Fibroblast of upper back skin (primary cell): ENCODE data around the gene ADCY2.

Source experiments
- DNase-seq: peaks from one replicate; pipeline ENCODE4 v3.0.0-alpha.2; 2013

ADCY2 gene

DNA sequence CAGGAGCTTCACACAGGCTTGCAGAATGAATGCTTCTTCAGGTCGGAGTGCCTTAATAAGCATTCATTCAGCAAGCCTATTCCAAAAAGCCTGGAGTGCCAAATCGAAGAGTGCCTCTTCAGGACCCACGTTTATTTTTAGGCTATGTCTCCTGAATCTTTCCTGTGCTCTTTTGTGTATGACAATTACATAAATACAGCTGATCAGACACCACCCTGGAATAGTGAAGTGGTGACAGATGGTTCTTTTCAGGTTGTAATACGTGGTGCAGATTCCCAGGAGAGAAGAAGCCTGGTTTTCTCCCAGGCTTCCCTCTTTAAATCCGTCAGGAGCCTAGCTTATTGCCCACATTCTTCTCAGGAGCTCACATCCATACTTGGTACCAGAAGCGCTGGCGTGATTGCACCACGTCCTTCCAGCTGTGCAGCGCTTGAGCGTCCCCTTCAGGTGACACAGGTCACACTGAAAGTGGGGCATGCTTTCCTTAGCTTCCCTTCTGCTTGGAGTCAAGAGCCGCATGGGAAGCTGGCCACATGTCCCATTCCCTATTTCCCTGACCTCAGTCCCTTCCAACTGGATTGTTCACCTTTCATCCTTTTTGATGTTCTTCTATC, 123.1 kb downstream of the ADCY2 start:
- DNase-seq = no peak

DNA sequence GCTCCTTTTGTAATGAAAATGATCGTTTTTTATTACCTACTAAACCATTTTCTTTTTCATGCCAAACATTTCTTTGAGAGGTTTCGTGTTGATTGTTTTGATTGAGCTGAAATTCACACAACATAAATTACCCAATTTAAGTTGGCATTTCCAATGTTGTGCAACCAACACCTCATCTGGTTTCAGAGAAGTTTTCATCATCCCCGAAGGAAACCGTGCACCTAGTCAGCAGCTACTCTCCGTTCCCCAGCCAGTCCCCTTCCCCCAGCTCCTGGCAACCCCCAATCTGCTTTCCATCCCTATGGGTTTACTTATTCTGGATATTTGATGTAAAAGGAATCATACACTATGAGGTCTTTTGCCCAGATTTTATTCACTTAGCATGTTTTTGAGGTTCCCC, 123.6 kb downstream of the ADCY2 start:
- DNase-seq = no peak

DNA sequence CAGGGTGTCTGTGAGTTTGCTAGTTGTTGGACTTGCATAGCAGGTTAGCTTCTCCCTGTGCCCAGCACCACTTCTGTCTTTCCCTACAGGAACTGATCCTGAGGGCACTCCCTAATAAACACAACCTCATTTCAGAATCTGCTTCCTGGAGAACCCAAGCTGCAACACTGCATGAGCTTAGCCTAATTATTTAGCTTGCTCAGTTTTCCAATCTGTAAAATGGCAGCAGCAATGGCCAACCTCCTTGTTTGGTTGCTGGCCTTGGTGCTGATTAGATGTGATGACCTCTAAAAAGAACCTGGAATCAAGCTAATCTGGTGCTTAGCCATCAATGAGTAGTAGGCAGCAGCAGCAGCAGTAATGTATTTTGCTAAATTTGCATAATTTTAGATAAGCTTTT, 133.9 kb downstream of the ADCY2 start:
- no peak for DNase-seq

DNA sequence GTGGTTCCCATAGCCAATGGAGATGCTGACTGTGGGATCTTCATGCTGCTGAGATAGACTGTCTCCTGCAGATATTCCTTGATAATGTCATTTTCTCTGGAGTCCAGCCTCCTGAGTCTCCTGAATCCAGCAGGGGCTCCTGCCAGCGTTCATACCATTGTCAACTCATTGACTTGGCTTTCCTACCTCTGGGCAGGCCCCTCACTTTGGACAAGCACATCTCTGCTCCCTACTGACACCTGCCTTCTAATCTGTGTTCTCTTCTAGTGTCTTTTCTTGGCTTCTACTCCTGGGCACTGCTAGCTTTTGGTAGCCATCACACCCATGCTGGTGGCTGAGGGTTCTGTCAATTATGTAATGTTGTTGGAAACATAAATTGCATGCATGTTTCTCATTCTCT, 138.0 kb downstream of the ADCY2 start:
- DNase-seq = no peak

DNA sequence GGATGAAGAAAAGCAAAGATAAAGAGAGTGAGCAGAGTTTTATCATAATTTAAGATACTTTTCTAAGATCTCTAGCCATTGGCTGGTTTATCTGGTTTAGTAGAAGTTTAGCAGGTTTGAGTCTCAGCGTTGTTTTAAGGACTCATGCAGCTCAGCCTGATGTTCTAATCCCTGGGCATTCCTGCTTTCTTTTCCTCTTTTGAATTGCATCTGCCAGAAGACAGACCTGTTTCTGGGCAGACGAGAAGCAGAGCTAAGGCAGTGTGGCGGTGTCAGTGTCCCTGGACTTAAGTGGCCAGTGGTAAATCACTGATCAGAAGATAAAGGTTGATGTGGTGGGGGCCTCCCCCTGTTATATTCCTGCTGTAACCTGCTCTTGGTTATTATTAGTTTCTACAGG, 138.6 kb downstream of the ADCY2 start:
- DNase-seq = no peak

DNA sequence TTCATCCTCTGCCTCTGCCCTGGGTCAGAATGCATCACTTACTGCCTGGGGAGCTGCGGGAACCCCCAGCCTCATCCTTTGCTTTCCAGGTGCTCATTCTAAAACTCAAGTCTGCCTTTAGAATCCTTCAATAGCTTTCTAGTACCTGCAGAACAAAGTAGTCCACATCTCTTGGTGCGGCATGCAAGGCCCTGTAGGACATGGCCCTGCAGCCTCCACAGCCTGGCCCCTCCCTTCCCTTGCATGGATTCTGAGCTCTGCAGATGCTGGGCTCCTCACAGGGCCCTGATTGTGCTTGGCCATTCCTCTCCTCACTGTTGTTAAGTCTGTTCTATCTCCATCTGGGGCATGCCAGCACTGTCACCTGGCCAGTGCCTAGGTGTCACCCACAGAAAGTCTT, 141.6 kb downstream of the ADCY2 start:
- DNase-seq = no peak

DNA sequence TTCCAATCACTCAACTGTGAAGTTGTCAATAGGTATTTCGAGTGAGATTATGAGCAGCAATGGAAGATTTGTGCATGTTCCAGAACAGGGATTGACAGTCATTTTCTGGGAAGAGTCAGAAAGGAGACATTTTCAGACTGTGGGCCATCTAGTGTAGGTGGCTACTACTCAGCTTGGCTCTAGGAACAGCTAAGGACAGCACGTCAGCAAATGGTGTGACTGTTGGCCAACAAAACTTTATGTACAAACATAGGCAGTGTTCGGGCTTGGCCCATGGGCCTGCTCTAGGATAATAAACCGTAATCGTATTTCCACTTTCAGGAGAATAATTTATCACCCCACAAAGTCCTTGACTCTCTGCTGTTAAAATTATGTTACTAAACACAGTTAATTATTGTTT, 143.6 kb downstream of the ADCY2 start:
- DNase-seq = no peak

DNA sequence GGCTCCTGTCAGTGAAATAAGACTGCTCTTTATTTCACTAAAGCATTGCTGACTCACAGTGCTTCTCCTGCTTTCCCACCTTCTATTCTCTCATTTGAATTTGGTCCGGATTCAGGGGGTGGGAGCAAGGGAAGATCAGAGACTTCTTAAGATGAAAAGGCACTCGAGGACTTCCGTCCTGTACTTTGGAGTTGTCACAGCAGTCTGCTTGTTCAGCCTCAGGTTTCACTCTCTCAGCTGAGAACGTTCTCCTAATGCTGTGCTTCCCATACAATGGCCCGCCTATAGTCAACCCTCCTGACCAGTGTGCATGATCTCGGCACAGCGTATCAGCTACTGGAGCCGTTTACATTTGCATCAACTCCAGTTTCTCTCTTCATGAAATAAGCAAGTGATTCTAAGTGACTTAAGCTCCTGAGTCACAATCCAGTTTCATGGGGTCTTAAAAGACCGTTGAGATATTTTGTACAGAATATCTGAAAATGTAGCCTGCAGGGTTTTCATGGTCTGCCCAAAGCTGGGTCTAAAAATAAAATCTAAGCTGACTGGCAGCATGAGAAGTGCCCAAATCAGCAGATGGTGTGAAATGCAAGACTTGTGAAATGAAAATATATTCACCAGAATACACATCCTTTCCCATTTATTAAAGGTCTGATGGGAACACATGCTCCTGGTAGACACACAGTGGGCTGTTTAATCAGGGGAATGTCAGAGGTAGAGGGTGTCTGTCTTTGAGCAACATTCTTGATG, 145.0 kb downstream of the ADCY2 start:
- no peak for DNase-seq

DNA sequence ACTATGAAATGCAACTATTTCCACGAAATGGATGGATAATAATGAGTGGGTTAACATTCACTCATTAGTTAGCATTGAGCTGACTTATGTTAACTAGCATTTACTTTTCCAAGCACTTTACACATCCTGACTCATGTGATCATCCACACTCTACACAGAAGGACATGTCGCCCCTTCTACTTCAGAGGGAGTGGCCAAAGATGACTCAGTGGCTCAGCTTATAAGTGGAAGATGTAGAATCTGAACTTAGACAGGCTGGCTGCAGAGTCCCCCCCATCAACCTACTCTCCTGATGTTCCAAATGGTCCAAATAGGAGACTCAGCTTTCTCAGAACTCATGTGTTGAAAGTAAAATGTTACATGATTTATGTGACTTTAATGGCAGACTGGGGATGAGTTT, 146.0 kb downstream of the ADCY2 start:
- no peak for DNase-seq

DNA sequence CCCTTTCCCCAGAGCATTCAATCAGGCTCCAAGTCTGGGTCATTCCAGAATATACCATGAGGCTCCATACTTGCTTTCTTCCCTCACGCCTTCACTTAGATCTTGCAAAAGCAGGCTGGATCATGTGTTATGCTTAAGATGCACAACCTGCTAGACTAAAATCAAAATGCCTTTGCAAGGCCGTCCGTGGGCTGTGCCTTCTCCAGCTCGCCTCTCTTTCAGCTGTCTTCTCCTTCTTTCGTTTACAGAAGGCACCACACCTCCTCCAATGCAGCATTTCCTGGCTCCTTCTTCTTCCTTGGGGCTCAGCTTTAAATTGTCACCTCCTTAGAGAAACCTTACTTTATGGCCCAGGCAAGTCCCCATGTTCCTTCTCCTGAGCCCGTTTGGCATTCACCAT, 150.6 kb downstream of the ADCY2 start:
- no peak for DNase-seq

DNA sequence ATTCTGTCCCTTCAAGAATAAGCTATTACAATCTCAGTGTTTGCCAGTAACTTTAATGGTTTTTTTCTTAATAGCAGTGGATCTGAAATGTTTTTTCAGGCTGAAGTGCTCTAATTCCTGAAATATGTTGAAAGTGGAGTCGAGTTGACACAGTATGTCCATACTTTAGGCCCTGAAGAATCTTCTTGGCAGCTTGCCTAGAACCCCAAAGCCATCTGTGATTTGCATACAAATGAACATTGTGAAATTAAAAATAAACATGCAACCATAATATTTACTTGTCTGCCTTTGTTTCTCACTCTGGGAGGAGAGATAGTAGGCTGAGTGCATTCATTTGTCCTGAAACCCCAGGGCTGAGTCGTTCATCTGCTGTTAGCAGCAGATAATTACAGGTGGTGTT, 152.7 kb downstream of the ADCY2 start:
- DNase-seq = no peak

DNA sequence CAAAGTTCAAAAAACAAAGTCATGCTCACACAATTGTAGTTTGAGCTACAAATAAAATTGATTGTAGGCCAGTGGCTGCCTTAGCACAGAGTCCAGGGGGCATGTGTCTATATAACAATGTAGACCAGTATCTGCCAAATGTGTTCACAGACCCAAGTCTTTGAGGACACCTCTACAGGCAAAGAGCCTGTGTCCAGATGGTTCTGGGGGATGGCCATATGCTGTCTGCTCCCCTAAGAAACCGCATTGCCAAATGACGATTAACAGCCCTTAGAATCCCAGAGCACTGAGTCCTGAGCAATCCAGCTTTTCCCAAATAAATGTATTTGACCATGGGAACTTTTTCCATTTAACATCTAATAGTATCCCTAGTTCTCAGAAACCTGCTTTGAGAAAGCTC, 169.6 kb downstream of the ADCY2 start:
- DNase-seq = no peak

DNA sequence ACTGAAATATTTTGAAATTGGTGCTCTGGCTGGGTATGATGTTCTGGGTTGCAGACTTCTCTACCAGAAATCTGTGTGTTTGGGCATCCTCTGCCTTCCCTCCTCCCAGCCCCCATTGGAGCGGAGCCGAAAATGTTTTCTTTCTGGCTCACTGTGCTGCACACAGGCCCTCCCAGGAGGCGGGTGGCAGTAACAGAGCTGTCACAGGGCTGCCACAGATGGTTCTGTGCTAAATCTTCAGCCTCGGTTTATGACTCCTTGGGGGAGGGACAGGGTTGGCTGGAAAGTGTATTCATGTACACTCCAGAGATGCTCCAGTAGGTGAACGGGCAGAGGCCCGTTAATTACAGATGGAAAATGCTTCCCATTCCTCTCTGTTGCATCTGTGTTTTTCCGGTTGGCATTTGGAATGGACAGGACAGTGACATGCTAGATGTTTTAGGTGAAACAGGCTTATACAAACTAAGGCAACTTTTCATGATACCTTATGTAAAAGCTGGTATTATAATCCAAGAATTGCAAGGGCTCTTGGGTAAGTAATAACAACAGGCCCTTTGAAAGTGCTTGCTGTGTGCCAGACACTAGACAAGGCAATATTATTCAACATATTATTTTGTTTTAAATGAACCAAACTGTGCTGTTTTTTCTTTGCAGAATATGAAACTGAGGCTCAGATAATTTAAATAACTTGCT, 180.2 kb downstream of the ADCY2 start:
- DNase-seq = no peak

DNA sequence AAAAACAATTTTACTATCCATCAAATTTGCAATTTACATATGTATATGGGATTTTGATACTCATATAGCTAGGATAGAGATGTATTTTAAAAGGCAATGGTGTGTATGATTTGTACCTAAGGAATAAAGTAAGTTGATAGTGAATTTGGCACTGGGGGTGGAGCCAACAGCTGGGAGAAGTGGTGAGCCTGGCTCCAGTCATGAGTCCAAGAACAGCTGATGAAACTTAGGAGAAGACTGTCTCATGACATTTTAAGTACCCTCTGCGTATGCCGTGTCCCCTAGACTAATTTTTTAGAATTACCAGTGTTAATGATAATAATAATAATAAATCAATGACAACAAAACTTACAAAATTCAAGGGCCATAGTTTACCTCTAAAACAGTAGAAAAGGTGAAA, 181.4 kb downstream of the ADCY2 start:
- DNase-seq = no peak

DNA sequence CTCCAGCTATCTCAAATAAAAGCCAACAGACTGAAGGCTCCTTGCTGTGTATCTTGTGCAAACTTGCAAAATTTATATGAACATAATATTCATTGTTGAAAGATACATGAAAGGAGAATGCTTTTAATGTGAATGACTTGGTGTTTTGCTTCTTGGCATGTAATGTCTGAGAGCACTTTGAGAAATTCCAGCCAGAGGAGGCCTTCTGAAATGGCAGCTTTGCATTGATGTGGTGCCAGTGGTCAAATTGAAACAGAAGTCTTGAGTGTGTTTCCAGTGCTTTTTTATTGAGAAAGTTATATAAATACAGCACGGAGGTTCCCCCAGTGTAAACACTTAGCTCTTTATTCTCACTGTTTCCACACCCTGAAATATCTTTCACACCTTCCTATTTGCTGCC, 182.1 kb downstream of the ADCY2 start:
- DNase-seq = no peak

DNA sequence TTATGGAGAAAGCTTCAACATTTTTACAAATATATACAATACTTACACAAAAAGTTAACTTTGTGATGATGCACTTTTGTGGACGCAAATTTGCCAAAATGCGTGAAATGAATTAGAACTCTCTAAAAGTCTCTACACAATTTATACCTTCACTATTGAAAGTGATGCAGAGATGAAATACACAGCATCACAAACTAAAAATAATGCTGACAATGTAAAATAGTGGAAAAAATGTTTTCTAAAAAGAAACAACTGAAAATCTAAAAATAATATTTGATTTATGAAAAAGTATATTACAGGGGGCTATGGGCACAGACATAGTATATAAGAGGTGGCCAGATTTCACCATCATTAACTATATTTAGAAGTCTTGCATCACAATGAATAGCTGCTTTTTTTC, 188.8 kb downstream of the ADCY2 start:
- DNase-seq = no peak

DNA sequence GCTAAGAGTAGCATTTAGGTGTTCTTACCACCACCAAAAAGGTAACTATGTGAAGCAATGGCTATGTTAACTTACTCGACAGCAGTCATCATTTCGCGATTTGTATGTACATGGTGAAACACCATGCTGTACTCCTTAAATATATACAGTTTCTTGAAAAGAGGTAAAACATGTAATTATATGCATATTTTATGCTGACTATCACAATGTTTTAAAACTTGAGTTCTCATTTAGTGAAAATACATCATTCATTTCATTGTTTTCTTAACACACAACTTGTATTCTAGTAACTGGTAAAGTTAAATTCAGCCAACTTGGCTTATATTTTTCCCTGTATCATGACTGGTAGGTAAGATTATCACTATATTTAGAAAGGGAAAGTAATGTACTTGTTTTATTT, 189.9 kb downstream of the ADCY2 start:
- no peak for DNase-seq

DNA sequence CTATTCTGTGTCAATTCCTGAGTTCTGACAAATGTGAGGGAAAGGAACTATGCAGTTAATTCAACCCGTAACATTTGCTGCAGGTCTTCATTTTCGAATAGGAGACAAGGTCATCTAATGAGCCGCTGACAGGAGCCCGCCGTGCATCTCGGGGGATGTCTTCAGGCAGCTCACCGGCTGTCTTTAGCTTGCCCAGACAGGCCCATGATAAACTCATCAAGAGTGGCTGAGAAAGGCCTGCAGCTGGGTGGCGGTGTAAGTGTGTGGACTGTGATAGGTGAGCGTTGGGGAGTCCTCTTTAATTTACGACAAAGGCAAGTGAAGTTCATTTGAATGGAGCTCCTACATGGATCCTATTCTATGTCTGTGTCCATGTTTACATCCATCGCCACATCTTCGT, 190.5 kb downstream of the ADCY2 start:
- DNase-seq = no peak

DNA sequence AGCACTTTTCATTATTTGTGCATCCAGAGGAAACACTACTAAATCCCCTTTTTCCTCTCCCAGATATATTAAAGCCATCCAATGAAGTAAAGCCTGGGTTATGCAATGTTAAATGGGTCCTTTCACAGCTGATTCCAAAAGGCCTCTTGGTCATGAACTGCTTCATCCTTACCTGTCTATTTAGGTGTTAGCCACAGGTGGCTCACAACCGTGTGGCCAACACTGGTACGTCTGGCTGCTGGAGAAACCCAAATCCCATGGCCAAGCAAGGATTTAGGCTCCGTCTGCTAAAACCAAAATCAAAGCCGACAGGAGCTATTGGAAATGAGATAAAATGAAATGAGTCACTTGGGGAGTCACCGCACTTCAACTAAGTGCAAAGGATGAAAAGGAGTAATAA, 193.9 kb downstream of the ADCY2 start:
- no peak for DNase-seq

DNA sequence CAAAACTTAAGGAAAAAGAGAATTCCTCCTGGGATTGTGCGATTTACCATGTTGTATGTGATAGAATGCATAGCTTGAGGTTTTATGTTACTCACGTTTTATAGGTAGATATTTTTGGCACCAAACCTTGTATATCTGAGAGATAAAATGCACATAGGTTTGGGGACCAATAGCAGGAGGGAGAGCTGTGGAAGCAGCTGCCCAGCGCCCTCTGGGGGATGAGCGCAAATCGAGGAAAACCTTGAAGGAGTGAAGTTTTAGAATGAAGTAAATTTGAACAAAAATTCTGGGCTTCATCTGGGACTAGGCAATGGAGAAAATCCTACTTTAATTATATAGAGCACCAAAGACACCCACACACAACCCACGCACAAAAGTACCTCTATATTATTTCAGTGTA, 197.0 kb downstream of the ADCY2 start:
- no peak for DNase-seq

DNA sequence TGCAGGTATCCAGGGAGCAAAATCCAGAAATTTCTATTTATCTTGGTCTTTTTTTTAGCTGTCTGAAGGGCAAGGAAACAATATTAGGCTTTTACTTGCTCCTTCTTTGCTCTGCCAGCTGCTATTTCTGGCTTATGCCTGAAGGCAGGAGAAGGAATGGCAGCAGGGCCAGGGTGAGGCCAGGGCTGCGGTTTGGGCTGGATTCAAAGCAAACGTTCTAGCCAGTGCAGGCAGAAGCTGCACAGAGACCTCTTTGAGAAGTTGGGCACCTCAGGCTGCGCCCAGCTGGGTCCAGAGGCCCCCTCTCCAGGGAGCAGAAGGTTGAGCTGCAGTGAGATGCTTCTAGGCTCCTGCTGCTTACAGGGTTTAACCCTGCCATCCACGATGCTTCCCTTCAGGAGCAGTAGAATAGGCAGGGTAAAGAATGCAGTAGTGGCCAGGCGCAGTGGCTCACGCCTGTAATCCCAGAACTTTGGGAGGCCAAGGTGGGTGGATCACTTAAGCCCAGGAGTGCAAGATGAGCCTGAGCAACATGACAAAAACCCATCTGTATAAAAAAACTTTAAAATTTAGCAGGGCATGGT, 201.2 kb downstream of the ADCY2 start:
- DNase-seq = no peak

DNA sequence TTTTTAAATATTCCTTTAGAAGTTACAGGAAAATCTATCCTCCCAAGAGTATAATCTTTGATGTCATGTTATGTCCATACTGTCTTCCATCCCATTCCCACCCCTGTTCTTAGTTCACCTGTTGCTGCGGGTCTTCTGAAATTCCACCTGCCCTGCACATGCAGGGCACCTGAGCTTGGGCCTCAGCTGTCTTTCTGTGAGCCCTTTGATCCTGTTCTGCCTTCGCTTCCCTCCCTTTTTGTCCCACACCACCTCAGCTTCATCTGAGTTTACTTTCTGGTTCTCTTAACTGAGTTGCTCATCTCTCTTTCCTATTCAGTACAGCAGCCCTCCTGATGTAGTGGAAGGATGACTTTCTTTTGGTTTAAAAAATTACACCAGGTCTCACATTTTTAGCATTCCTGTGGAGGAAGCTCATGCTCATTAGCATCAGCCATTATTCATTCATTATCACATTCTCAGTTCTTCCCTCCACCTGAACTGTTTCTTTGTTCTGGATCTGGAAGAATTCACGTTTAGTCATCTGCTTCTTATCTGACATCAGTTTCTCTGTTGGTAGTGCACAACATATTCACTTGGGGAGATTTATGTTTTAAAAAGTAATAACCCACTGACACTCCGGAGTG, 211.0 kb downstream of the ADCY2 start:
- DNase-seq = no peak

DNA sequence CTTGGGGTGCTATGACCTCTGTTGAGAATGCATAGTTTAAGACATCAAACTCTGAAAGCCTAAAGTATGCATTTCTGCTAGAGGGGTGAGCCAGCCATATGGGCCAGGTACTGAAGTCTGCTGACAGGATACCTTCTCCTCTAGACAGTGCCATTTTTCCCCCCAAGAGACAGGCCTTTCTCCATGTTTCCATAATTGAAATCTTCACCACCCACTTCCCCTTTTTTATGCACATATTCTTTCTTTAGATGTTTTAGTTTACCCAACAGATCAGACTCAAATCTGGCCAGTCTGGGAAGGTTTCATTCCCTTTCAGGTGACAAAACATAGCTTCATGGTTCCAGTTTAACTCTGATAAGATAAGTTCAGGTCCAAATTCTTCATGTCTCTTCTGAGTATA, 212.8 kb downstream of the ADCY2 start:
- DNase-seq = no peak

DNA sequence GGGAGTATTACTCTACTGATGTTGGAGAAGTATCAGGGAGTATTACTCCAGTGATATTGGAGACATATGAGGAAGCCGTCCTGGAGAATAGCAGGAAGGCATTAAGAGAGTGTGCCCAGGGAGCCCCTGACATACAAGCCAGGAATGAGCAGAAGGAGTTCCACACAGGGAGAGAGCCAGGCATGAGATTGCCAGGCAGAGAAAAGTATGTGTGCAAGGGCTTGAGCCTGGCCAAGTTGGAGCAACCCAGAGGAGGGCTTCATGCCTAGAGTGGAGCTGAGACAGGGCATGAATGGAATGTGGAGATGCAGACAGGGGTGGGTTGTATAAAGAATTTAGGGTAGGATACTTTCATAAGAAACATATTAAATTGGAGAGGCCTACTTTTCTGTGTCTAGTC, 213.8 kb downstream of the ADCY2 start:
- DNase-seq = no peak
